Dendritic cell treated with granulocyte-macrophage colony-stimulating factor and Interleukin-4, amounts not matched to agents 40 ng/mL and 50 ng/mL, for 4 days (primary cell): ENCODE data around the gene SIK2.

ENCODE experiments used
- H3K27ac Mint-ChIP-seq: one replicate; pipeline ENCODE4 v1.8.0; 2022; ENCODE audit warnings: mild to moderate bottlenecking, mixed read lengths
- H3K27me3 Mint-ChIP-seq: one replicate; pipeline ENCODE4 v1.8.0; 2022; ENCODE audit warnings: mild to moderate bottlenecking, mixed read lengths
- H3K36me3 Mint-ChIP-seq: one replicate; pipeline ENCODE4 v1.8.0; 2022; ENCODE audit warnings: low read depth, mixed read lengths
- H3K4me1 Mint-ChIP-seq: one replicate; pipeline ENCODE4 v1.8.0; 2022; ENCODE audit warnings: low read depth, mixed read lengths
- H3K4me3 Mint-ChIP-seq: one replicate; pipeline ENCODE4 v1.8.0; 2022; ENCODE audit warnings: mild to moderate bottlenecking, moderate library complexity, mixed read lengths
- H3K9me3 Mint-ChIP-seq: one replicate; pipeline ENCODE4 v1.8.0; 2022; ENCODE audit warnings: mixed read lengths
- intact Hi-C: fragments of 100-400 bp; cut with micrococcal nuclease; formaldehyde crosslinking; loops from one replicate; pipeline ENCODE4 v1.15.0; 2022

Gene SIK2

DNA sequence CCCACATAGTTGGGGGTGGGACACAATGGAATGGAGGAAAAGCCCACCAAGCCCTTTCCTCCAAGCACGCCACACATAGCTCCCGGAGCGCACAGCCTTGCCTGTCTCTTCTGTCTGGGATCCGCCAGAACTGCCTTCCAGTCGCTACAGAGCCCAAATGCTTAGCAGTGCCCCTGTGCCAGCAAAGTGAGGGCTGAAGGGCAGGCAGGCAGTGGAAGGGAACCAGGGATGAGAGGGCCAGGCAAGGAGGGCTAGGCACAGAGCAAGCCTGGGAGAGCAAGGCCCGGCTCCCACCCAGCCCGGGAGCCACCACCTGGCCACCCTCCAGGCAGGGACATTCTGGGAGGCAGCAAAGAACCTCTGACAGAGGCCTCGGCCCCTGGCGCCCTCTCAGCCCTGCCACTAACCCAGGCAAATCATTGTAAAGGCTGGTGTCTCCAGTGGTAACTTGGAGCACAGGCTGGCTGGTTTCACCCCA lies 131.4 kb downstream of the SIK2 start:
- Mint-ChIP-seq H3K9me3 (no peaks in the 10 kb centered on the region), H3K27ac (no peak overlapping the region), H3K36me3 (peaks cover 33% of the 10 kb centered on the region), H3K4me3 (no peak overlapping the region), H3K4me1 (no peaks in the 10 kb centered on the region), H3K27me3 (no peaks in the 10 kb centered on the region)
- intact Hi-C loops, result no loop called here

GRCh38 chr11:111734101-111734953 lies 132.1 kb downstream of the SIK2 start:
- no peaks in the 10 kb centered on the region for H3K9me3 Mint-ChIP-seq
- intact Hi-C loops, result no loop called here
- H3K4me1 Mint-ChIP-seq, result no peaks in the 10 kb centered on the region
- H3K27me3 Mint-ChIP-seq, result no peaks in the 10 kb centered on the region
- no peak overlapping the region for H3K27ac Mint-ChIP-seq
- no peak overlapping the region for H3K4me3 Mint-ChIP-seq
- H3K36me3 Mint-ChIP-seq, result peaks cover 28% of the 10 kb centered on the region

DNA sequence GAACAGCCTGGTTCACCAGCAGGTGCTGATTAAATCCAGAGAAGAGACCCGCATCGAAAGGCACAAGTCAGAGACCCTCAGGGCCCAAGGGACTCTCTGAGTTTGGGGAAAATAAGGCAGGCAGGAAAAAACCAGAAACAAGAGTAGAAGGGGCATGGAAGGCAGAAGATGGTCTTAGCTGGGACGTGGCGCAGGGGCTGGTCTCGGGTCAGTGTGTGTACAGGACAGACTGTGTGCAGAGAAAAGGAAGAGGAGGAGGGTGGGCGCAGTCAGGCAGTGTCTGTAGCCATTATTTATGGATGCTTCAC lies 132.7 kb downstream of the SIK2 start:
- Mint-ChIP-seq H3K9me3 (no peaks in the 10 kb centered on the region), H3K4me3 (no peak overlapping the region), H3K27ac (no peak overlapping the region), H3K36me3 (peaks cover 30% of the 10 kb centered on the region), H3K4me1 (no peaks in the 10 kb centered on the region), H3K27me3 (no peaks in the 10 kb centered on the region)
- intact Hi-C loops, result no loop called here

DNA sequence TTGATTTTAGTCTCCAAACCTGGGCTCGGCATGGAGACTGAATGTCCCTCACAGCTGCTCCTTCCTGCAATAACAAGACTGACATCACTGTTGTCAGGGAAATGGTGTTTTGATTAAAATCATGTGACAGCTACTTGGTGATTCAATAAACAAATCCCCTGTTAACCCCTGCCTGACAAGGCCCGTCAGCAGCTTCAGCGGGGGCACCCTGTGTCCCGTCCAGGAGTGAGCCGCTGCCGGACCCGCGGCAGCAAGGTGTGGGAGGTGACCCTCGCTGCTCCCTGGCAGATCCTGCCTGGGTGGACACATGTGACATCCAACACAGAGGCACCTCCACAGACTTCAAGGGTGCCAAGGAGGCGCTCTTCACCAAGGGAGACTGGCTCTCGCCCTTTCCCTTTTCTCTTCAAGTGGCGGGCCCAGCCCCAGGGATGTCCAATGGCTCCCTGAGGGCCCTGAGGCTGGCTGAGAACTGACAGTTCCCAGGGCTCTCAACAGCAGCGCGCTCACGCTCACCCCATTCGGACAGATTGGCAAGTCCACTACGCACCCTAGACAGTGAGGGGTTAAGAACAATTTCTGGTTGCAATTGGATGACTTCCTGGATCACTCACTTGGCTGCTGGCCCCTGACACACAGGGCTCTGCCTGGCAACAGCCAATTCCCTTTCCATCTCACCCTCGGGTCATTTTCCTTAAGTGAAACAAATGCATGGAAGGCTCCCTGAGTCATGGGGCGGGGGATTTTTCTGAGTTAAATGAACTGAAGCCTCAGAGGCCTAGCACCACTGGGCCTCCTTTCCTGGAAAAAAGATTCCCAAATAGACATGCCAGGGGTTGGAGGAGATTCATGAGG lies 133.2 kb downstream of the SIK2 start:
- Mint-ChIP-seq H3K4me1 (no peaks in the 10 kb centered on the region), H3K27ac (no peak overlapping the region), H3K27me3 (no peaks in the 10 kb centered on the region), H3K9me3 (no peaks in the 10 kb centered on the region), H3K36me3 (peaks cover 35% of the 10 kb centered on the region), H3K4me3 (no peak overlapping the region)
- intact Hi-C loops, result no loop called here

- Mint-ChIP-seq H3K36me3 (peaks cover 37% of the 10 kb centered on the region), H3K27ac (no peak overlapping the region), H3K27me3 (no peaks in the 10 kb centered on the region), H3K4me3 (no peak overlapping the region), H3K4me1 (no peaks in the 10 kb centered on the region), H3K9me3 (no peaks in the 10 kb centered on the region)
- intact Hi-C loops, result no loop called here
Observed at GRCh38 chr11:111736181-111736590, 133.9 kb downstream of the SIK2 start.

DNA sequence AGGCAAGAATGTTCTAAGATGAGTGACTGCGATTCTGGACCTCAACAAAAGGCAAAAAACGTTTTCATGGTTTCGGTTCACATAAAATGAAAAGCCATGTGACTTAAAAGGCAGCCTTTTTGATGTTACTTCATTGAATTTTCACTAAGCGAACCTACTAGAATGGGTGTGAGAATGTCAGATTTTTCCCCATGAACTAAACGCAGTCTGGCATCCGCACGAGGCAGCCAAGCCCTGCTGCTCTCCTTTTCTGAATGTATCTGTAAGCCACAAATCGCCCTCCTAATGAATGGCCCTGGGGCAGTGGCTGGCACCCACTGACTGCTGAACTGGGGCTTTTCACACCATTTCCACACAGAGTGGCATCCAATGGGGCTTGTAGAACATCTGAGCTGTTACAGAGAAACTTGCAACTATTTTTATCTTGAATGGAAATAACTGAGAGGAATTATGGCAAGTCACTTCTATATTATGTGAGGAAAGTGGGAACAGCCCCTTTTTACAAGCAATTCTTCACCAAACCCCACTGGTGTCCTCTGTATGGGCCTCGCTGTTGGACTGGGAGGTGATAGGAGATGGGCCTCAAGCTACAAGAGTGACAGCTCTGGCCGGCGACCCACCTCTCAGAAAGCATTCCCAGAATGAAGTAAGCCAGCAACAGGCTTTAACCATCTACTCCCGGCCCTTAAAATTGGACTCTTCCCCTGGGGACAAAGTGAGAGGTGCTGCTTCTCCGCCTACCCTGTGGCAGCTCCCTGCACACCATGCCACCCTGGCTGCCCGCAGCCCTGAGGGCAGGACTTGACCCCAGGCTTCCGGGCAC lies 134.6 kb downstream of the SIK2 start:
- Mint-ChIP-seq H3K4me3 (no peak overlapping the region), H3K4me1 (no peaks in the 10 kb centered on the region), H3K36me3 (peaks cover 40% of the 10 kb centered on the region), H3K9me3 (no peaks in the 10 kb centered on the region), H3K27me3 (no peaks in the 10 kb centered on the region), H3K27ac (no peak overlapping the region)
- intact Hi-C loops, result no loop called here

- intact Hi-C loops, result no loop called here
- Mint-ChIP-seq H3K27me3 (no peaks in the 10 kb centered on the region), H3K4me1 (no peaks in the 10 kb centered on the region), H3K9me3 (no peaks in the 10 kb centered on the region), H3K4me3 (no peak overlapping the region), H3K36me3 (peaks cover 47% of the 10 kb centered on the region), H3K27ac (no peak overlapping the region)
Observed at GRCh38 chr11:111737444-111738210, 135.4 kb downstream of the SIK2 start.

GRCh38 chr11:111739299-111739698 lies 137.1 kb downstream of the SIK2 start:
- Mint-ChIP-seq H3K27me3 (no peaks in the 10 kb centered on the region), H3K27ac (no peak overlapping the region), H3K36me3 (peaks cover 63% of the 10 kb centered on the region), H3K9me3 (no peaks in the 10 kb centered on the region), H3K4me3 (no peak overlapping the region), H3K4me1 (no peaks in the 10 kb centered on the region)
- intact Hi-C loops, result no loop called here

GRCh38 chr11:111741751-111742150 lies 139.5 kb downstream of the SIK2 start:
- Mint-ChIP-seq H3K4me3 (no peak overlapping the region), H3K27me3 (no peaks in the 10 kb centered on the region), H3K36me3 (peaks cover 87% of the 10 kb centered on the region), H3K9me3 (no peaks in the 10 kb centered on the region), H3K27ac (no peak overlapping the region), H3K4me1 (no peaks in the 10 kb centered on the region)
- intact Hi-C loops, result no loop called here

DNA sequence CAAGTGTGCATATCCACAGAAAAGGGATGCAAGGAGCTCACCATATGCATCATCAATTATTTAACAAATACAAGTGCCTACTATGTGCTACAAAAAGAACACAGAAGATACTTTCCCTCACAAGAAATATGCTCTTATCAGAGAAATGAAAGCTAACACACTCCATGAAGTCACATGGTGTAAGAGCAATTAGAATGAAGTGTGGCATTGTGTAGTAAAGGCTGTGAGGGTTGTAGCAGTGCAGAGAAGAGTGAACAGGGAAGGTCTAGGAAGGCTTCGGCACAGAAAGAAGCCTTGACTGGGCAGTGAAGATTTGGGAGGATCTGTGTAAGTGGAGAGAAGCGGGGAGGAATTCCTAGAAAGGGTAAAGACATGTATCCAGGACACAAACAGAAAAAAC lies 141.5 kb downstream of the SIK2 start:
- H3K27me3 Mint-ChIP-seq, result no peaks in the 10 kb centered on the region
- no peaks in the 10 kb centered on the region for H3K9me3 Mint-ChIP-seq
- H3K27ac Mint-ChIP-seq, result no peak overlapping the region
- H3K4me1 Mint-ChIP-seq, result no peaks in the 10 kb centered on the region
- no peak overlapping the region for H3K4me3 Mint-ChIP-seq
- peaks cover 85% of the 10 kb centered on the region for H3K36me3 Mint-ChIP-seq
- intact Hi-C loops, result no loop called here

DNA sequence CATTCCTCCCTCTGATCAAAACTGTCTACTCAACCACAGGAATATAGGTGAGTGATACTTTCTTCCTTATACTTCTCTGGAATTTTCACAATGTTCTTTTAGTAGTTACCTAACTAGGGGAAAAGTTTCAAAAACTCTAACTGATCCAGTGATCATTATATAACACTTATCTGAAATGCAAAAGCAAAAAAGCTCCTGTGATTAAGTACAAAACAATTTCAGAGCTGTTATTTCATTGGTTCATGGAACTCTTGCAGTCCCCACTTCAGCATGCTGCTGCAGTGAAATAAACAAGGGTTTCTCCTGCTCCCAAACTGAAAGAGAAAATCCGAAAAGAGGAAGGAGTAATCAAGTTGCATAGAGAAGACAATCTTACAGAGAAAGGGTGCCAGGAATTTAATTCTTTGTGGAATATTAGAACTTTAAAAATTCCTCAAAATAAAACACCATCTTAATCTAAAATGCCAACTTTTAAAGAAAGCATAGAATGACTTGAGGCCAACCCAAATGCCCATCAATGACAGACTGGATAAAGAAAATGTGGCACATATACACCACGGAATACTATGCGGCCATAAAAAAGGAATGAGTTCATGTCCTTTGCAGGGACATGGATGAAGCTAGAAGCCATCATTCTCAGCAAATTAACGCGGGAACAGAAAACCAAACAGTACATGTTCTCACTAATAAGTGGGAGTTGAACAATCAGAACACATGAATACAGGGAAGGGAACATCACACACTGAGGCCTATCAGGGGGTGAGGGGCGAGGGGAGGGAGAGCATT lies 143.7 kb downstream of the SIK2 start:
- no peaks in the 10 kb centered on the region for H3K4me1 Mint-ChIP-seq
- H3K27ac Mint-ChIP-seq, result no peak overlapping the region
- peaks cover 94% of the 10 kb centered on the region for H3K36me3 Mint-ChIP-seq
- H3K27me3 Mint-ChIP-seq, result no peaks in the 10 kb centered on the region
- intact Hi-C loops, result no loop called here
- no peaks in the 10 kb centered on the region for H3K9me3 Mint-ChIP-seq
- H3K4me3 Mint-ChIP-seq, result no peak overlapping the region

DNA sequence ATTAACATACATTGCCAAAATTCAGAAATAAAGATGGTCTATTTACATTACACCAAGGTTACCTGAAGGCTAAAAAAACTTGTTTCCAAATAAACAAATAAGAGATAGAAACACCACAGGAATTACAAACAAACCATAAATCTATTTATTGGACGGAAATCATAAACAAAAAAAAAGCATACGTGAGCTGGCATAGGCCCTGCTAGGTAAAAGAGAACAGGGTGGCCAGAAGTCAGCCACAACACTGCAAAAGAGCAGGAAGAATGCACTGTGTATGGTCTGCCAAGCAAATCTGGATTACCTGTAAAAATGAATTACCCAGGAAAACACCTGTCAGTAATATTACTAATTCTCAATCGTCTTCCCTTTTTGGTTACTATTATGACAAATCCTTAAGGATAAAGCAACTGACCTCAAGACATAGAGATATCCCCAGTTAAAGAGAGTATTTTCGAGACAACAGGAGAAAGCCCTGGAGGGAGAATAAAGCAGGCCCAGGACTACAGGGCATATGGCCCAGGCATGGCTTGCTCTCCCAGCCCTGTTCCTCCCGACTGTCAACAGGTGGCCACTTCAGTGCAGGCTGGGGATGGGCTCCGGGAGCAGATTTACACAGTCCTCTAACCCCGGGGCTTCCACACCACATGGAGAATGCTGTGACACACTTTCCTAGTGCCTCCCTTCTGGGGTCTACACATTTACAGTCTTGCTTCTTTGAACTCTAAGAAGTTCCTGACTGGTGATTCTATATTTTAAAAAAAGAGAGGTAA lies 146.0 kb downstream of the SIK2 start:
- H3K4me1 Mint-ChIP-seq, result no peaks in the 10 kb centered on the region
- peaks cover 95% of the 10 kb centered on the region for H3K36me3 Mint-ChIP-seq
- intact Hi-C loops, result no loop called here
- H3K4me3 Mint-ChIP-seq, result no peak overlapping the region
- no peaks in the 10 kb centered on the region for H3K9me3 Mint-ChIP-seq
- no peak overlapping the region for H3K27ac Mint-ChIP-seq
- no peaks in the 10 kb centered on the region for H3K27me3 Mint-ChIP-seq
